Thymus (tissue), 14 donors: ENCODE data around the gene PNMA5. TPM values are rescaled to one million over a fixed set of nuclear protein-coding genes. Genes with fewer than 3 reads are reported as not detected.
"Not testable (repeated sequence)": the region's sequence is repeated elsewhere in the genome, so short reads cannot be mapped to it uniquely, and the experiment has no call there.

Source experiments
- DNase-seq, 9 donors: peaks; one replicate each; pipeline ENCODE4 v3.0.0-alpha.2; 2013; ENCODE audit warnings: low spot score in 9 of 9, low read depth in 6 of 9, missing footprints in 1 of 9
- H3K27ac ChIP-seq, 2 donors: one replicate each; pipeline ENCODE4 v1.5.1; 2013; ENCODE audit warnings: control low read depth in 1 of 2, low read depth in 1 of 2, low read length in 1 of 2, mild to moderate bottlenecking in 1 of 2, moderate library complexity in 1 of 2
- H3K27me3 ChIP-seq, 2 donors: one replicate each; pipeline ENCODE4 v1.5.1; 2013; ENCODE audit warnings: low read length in 1 of 2; ENCODE audit not compliant: control insufficient read depth in 2 of 2, insufficient read depth in 1 of 2
- H3K36me3 ChIP-seq, 2 donors: one replicate each; pipeline ENCODE4 v1.5.1; 2013; ENCODE audit warnings: low read length in 1 of 2, mild to moderate bottlenecking in 1 of 2, moderate library complexity in 1 of 2; ENCODE audit not compliant: control insufficient read depth in 2 of 2, insufficient read depth in 2 of 2
- H3K4me1 ChIP-seq, 2 donors: one replicate each; pipeline ENCODE4 v1.5.1; 2013; ENCODE audit warnings: low read length in 2 of 2; ENCODE audit not compliant: control insufficient read depth in 2 of 2, insufficient read depth in 2 of 2
- H3K4me3 ChIP-seq, 2 donors: one replicate each; pipeline ENCODE4 v1.5.1; 2013; ENCODE audit warnings: low read length in 2 of 2, control low read depth in 1 of 2, mild to moderate bottlenecking in 1 of 2
- H3K9me3 ChIP-seq, 2 donors: one replicate each; pipeline ENCODE4 v1.5.1; 2013; ENCODE audit warnings: low read length in 1 of 2, mild to moderate bottlenecking in 1 of 2; ENCODE audit not compliant: control insufficient read depth in 2 of 2, insufficient read depth in 1 of 2
- WGBS: extraction: QIAGEN DNeasy Blood & Tissue Kit; methylation state at CpG from one replicate; pipeline ENCODE4 v1.1.7; 2013; 5-methylcytosine and 5-hydroxymethylcytosine counted together
- long read RNA-seq, 10 donors: transcript quantifications; one replicate each; lab custom pipeline, GENCODE V29; 2026
- polyA plus RNA-seq: library from polyadenylated mRNA; stranded (reverse); fragments of 200-250 nt; gene quantifications from one replicate; pipeline ENCODE4 v1.2.3, GENCODE V29; 2013
- total RNA-seq: library from RNA; stranded (reverse); fragments of 120-200 nt; gene quantifications from one replicate; pipeline ENCODE4 v1.2.4, GENCODE V29; 2013
- donor health status: healthy.

The PNMA5 gene
- total RNA-seq (not detected), polyA plus RNA-seq (0.25 TPM)
- long read RNA-seq, donor 1, result 0 reads
- long read RNA-seq, donor 2, result 0 reads
- long read RNA-seq, donor 3, result 0 reads
- long read RNA-seq, donor 4, partial matches to known transcripts, result 6 of 6 reads
- long read RNA-seq, donor 4, other reads (novel, unspliced or antisense), result 0 of 6 reads
- long read RNA-seq, donor 5, result 0 reads
- long read RNA-seq, donor 6, result 0 reads
- long read RNA-seq, donor 7, result 0 reads
- long read RNA-seq, donor 8, result 0 reads
- long read RNA-seq, donor 9, result 0 reads
- long read RNA-seq, donor 10, result 0 reads

DNA sequence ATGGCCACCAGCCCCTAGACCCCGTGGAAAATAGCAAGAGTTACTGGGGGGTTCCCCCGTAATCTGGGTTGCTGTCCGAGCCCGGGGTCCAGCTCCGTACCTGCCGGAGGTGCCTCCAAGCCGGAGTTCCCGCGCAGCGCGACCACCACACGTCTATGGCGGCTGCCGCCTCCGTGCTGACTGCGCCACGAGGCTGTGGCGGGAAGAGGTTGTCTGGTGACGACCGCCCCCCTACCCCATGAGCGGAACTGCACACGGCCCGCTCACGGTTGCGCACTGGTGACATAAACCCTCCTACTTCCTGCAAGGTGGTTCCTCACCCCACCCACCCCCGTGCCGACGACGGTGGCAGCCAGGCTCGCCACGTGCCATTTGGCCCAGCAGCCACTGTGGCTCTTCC is at the start of gene PNMA5:
TSS of gene PNMA5 (minus strand) at position 184 of the 400 bp plus-strand sequence. CDS start 2,518 bp downstream, outside the sequence.
- no peak within 1 kb of the TSS for H3K27ac ChIP-seq
- no peaks in the 10 kb centered on the region for H3K4me1 ChIP-seq
- no peak within 1 kb of the TSS for H3K4me3 ChIP-seq
- DNase-seq, result no peak
- no peaks in the 10 kb centered on the region for H3K9me3 ChIP-seq
- no peaks in the 10 kb centered on the region for H3K27me3 ChIP-seq
- 98% methylated on average over 31 of the region's 31 CpGs for whole genome bisulfite sequencing
- no peaks in the 10 kb centered on the region for H3K36me3 ChIP-seq

DNA sequence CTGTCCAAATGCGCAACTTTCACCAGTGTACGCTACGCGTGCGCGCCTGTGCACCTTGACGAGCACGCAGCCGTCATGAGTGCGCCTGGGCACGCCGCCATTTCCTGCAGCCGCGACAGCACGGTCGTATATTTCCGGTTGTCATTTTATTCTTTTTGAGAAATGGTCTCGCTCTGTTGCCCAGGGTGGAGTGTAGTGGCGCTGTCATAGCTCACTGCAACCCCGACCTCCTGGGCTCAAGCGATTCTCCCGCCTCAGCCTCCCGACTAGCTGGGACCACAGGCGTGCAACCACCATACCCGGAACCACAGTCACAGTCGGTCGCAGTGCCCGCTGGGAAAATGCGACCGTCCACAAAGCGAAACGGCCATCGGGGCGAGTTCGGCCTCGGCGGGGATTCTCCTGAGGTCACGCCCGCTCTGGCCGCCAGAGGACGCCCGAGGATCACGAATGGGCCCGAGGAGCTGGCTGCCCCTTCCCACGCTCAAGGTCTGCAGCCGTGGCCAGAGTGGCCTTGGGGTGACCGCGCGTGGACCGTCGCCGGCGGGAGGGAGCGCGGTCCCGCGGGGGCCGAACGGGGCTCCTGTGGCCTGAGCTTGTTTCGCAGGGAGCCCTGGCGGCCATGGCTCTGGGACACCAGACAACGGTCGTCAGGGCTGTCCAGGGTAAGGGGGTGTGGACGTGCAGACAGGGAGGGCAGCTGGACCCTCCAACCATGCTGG is 38.6 kb upstream of the PNMA5 start:
- DNase-seq, result peak in 6 of 9 donors; percentile 4 to 47 (median 14)
- Histone ChIP-seq H3K9me3 (no peaks in the 10 kb centered on the region), H3K27me3 (peaks cover 0 to 13% of the 10 kb centered on the region in 2 donors), H3K4me1 (no peaks in the 10 kb centered on the region), H3K36me3 (no peaks in the 10 kb centered on the region), H3K27ac (no peak overlapping the region), H3K4me3 (peak overlapping the region; percentile 18 to 42)
- WGBS, result 18% methylated on average over 64 of the region's 64 CpGs

DNA sequence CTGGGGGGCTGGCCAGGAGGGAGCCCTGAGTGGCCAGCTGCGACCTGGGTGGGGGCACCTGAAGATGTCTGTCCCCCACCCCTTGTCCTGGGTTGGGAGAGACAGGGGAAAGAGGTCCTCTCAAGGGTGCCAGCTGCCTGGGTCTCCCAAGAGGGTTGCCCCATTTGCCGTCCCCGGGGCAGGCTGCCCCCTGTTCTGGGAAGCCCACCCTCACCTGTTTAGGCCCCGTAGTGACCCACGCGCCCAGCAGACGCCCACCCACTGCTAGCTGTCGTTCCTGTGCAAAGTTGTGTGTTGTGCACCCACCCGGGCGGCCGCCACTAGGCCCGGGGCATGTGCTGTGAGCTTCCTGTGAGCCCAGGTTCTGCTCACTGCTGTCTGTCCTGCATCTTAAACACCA is 36.9 kb upstream of the PNMA5 start:
- Histone ChIP-seq H3K27me3 (peaks cover 0 to 13% of the 10 kb centered on the region in 2 donors), H3K36me3 (no peaks in the 10 kb centered on the region), H3K4me3 (no peak overlapping the region), H3K9me3 (no peaks in the 10 kb centered on the region), H3K27ac (no peak overlapping the region), H3K4me1 (no peaks in the 10 kb centered on the region)
- no peak for DNase-seq
- WGBS, result 96% methylated on average over 12 of the region's 12 CpGs

DNA sequence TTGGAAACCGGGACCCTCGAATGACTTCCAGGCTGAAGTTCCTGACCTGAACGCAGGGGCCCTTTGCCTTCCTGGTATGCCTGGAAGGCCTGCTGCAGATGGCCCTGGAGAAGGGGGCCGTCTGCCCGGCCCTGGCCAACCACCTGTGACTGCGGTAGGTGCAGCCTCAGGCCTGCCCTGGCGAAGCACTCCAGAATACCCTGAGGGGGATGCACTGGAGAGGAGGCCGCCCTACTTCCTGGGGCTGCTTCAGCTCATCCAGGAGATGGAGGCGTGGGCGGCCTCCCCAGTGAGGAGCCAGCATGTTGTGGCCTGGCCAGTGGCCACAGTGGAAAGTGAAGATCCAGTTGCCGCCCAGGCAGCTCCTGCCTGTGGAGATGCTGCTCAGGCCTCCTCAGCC is 36.0 kb upstream of the PNMA5 start:
- no peak for DNase-seq
- Histone ChIP-seq H3K27me3 (peaks cover 0 to 13% of the 10 kb centered on the region in 2 donors), H3K36me3 (no peaks in the 10 kb centered on the region), H3K9me3 (no peaks in the 10 kb centered on the region), H3K4me3 (no peak overlapping the region), H3K27ac (no peak overlapping the region), H3K4me1 (no peaks in the 10 kb centered on the region)
- 93% methylated on average over 11 of the region's 11 CpGs for WGBS

DNA sequence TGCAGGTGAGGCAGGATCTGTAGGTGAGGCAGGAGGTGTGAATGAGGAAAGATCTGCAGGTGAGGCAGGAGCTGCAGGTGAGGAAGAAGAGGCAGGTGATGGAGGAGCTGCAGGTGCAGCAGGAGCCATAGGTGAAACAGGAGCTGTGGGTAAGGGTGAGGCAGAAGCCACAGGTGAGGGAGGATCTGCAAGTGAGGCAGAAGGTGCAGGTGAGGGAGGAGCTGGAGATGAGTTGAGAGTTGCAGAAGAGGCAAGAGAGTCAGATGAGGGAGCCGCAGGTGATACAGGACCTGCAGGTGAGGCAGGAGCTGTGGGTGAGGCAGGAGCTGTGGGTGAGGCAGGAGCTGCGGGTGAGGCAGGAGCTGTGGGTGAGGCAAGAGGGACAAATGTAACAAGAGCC is 35.2 kb upstream of the PNMA5 start:
- H3K27ac ChIP-seq, result no peak overlapping the region
- 94% methylated on average over 2 of the region's 2 CpGs for WGBS
- H3K4me1 ChIP-seq, result no peaks in the 10 kb centered on the region
- DNase-seq, result no peak
- peaks cover 0 to 13% of the 10 kb centered on the region in 2 donors for H3K27me3 ChIP-seq
- no peak overlapping the region for H3K4me3 ChIP-seq
- H3K9me3 ChIP-seq, result no peaks in the 10 kb centered on the region
- no peaks in the 10 kb centered on the region for H3K36me3 ChIP-seq

GRCh38 chrX:153028487-153028886 is 34.6 kb upstream of the PNMA5 start:
- 85% methylated on average over 9 of the region's 11 CpGs for WGBS
- DNase-seq, H3K4me1 ChIP-seq: not testable (repeated sequence)

DNA sequence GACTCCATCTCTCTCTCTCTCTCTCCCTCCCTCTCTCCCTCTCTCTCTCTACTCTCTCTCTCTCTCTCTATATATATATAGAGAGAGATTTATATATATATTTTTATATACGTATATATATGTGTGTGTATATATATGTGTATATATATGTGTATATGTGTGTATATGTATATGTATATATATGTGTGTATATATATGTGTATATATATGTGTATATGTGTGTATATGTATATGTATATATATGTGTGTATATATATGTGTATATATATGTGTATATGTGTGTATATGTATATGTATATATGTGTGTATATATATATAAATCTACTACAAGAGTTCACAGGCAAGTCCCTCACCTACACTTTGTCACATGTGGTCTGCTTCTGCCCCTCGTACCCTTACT is 32.6 kb upstream of the PNMA5 start:
- DNase-seq, H3K27me3 ChIP-seq: not testable (repeated sequence)
- 90% methylated on average over 2 of the region's 2 CpGs for WGBS

More at GRCh38 chrX:153028487-153028886, 34.6 kb upstream of the PNMA5 start:
- not testable (repeated sequence) for H3K36me3 ChIP-seq, H3K27ac ChIP-seq, H3K4me3 ChIP-seq, H3K9me3 ChIP-seq
- H3K27me3 ChIP-seq, result peaks cover 0 to 13% of the 10 kb centered on the region in 2 donors

GRCh38 chrX:153019166-153019565 is 25.2 kb upstream of the PNMA5 start:
- no peak overlapping the region for H3K4me3 ChIP-seq
- WGBS, result 38% methylated on average over 3 of the region's 3 CpGs
- no peaks in the 10 kb centered on the region for H3K27me3 ChIP-seq
- no peak for DNase-seq
- no peaks in the 10 kb centered on the region for H3K4me1 ChIP-seq
- H3K9me3 ChIP-seq, result no peaks in the 10 kb centered on the region
- H3K36me3 ChIP-seq, result no peaks in the 10 kb centered on the region
- H3K27ac ChIP-seq, result no peak overlapping the region

More for the DNA sequence above, 32.6 kb upstream of the PNMA5 start:
- H3K4me3 ChIP-seq, H3K36me3 ChIP-seq, H3K9me3 ChIP-seq, H3K27ac ChIP-seq, H3K4me1 ChIP-seq: not testable (repeated sequence)

- WGBS, result 75% methylated on average over 2 of the region's 2 CpGs
- not testable (repeated sequence) for H3K4me3 ChIP-seq, H3K27me3 ChIP-seq, DNase-seq, H3K36me3 ChIP-seq, H3K9me3 ChIP-seq, H3K27ac ChIP-seq, H3K4me1 ChIP-seq
Measured at GRCh38 chrX:153017174-153017573, 23.3 kb upstream of the PNMA5 start.
